HG03139 (cell line): Measurements from ENCODE around the gene JPT1.
"Not testable (repeated sequence)": the region's sequence is repeated elsewhere in the genome, so short reads cannot be mapped to it uniquely, and the experiment has no call there.

Experiments
- ATAC-seq: cut with Tn5 transposase; IDR thresholded peaks from one replicate; pipeline ENCODE4 v1.9.1; 2021; ENCODE audit not compliant: unreplicated experiment

JPT1 gene

GRCh38 chr17:75159196-75160031 is 5.1 kb upstream of the JPT1 start:
- ATAC-seq, result no peak

- not testable (repeated sequence) for ATAC-seq
These were observed 4.2 kb upstream of the JPT1 start for GRCh38 chr17:75158480-75158879.

DNA sequence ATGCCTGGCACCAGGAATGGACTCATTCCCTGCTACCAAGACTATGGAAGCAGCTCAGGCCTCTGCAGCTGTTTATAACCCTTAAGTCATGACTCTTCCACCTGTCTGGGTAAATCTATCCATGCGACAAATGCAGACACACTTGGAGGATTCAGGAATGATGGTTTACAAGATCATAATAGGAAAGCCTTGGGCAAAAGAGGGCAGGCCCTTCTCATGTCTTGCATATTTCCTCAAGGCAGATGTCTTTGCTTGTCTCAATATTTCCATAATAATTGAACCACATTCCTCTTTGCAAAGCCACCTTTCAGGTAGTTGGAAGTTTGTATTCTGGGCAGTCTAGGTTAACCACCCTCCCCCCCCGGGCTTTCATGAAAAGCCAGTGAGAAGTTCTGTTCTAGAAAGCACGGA is 884 bp upstream of the JPT1 start:
- no peak for ATAC-seq

- ATAC-seq, result peak; percentile 2
These were observed 525 bp downstream of the JPT1 start for GRCh38 chr17:75153780-75154194.

DNA sequence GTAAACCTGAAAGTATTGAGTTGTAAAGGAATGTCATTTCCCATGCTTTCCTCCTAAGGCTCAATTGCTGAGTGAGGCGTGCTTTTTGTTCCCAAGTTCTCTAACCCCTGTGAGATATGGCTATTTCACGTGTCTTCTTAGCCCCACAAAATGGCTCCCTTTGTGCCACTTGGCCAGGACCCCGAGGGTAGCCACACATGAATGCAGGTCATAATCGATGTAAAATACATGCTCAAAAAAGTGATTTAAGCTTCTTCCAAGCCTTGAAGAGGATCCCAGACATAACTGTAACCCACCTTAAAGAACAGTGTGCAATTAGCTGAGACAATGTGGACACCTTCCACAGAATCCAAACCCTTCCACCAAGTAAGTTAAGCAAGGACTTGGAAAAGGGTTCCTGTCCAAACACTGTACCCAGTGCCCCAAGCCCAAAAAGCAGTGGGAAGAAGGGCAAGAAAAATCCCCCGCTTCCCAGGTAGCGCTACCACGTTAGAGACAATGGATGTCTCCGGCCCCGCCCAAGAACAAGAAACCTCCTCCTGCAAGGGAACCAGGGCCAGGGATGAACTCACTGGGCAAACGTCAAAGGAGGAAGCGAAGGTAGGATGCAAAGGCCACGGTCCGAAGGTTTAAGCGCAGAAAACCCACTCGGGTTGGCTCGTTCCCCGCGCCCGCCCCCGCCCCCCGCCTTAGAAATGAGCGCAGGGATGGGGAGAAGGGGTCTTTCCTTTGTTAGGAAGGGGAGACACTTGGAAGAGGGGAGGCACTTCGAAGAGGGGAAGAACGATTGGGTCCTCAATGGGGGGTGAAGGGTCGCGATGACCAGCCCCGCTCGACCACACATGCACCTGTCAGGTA is 1.2 kb downstream of the JPT1 start:
- ATAC-seq, result no peak

- ATAC-seq, result no peak
These were observed 1.8 kb downstream of the JPT1 start for GRCh38 chr17:75152523-75152921.

- no peak for ATAC-seq
These were observed 2.4 kb downstream of the JPT1 start for GRCh38 chr17:75151930-75152329.

- ATAC-seq, result no peak
These were observed 6.3 kb downstream of the JPT1 start for GRCh38 chr17:75147878-75148546.

- ATAC-seq, result no peak
These were observed 7.7 kb downstream of the JPT1 start for GRCh38 chr17:75146592-75146991.

GRCh38 chr17:75144816-75145512 is 9.3 kb downstream of the JPT1 start:
- no peak for ATAC-seq

GRCh38 chr17:75142236-75142971 is 11.9 kb downstream of the JPT1 start:
- ATAC-seq, result no peak

DNA sequence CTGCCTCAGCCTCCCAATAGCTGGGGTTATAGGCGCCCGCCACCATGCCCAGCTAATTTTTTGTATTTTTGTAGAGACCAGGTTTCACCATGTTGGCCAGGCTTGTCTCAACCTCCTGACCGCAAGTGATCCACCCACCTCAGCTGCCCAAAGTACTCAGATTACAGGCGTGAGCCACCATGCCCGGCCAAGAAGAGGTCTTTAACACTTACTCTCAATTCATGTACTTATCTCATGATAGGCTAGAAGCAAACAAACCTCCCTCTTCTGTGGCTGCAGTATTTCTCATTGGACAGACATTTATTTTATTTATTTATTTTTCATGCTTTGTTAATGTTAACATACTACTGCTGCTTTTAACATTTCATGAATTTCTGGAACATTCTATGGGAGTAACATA is 15.8 kb downstream of the JPT1 start:
- ATAC-seq, result no peak

GRCh38 chr17:75137762-75138161 is 16.6 kb downstream of the JPT1 start:
- not testable (repeated sequence) for ATAC-seq

- no peak for ATAC-seq
These were observed 18.4 kb downstream of the JPT1 start for GRCh38 chr17:75135946-75136345.

DNA sequence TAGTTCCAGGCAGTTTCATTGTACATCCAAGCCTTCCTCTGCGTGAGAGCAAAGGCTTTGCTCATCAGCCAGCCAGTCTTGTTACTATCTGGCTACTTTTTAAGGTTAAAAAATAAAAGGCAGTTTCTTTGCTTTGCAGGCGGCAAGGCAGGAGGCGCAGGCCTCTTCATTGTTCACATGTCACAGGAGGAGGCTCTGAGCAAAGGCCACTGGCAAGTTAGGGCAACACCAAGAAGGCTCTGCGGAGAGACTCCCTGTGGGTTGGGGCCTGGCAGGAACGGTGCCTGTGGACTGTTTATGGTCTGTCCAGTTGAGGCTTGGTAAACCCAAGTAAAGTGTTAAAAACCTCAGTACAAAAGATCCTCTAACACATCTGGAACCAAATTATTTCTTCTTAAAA is 18.9 kb downstream of the JPT1 start:
- ATAC-seq, result no peak

DNA sequence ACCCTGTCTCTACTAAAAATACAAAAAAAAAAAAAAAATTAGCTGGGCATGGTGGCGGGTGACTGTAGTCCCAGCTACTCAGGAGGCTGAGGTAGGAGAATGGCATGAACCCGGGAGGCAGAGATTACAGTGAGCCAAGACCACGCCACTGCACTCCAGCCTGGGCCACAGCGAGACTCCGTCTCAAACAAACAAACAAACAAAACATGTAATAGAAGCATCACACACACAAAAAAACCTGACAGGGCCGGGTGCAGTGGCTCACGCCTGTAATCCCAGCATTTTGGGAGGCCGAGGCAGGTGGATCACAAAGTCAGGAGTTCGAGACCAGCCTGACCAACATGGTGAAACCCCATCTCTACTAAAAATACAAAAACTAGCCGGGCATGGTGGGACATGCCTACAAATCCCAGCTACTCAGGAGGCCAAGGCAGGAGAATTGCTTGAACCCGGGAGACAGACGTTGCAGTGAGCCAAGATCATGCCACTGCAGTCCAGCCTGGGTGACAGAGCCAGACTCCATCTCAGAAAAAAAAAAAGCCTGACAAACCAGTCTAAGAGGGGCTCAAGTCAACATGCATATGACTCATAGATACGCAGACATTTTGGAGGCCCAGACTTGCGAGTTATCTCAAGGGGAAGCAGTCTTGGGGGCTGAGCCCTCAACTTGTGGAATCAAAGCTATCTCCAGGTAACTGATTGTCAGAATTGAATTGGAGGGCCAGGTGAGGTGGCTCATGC is 20.5 kb downstream of the JPT1 start:
- ATAC-seq, result not testable (repeated sequence)

- no peak for ATAC-seq
These were observed 21.3 kb downstream of the JPT1 start for GRCh38 chr17:75133001-75133400.

DNA sequence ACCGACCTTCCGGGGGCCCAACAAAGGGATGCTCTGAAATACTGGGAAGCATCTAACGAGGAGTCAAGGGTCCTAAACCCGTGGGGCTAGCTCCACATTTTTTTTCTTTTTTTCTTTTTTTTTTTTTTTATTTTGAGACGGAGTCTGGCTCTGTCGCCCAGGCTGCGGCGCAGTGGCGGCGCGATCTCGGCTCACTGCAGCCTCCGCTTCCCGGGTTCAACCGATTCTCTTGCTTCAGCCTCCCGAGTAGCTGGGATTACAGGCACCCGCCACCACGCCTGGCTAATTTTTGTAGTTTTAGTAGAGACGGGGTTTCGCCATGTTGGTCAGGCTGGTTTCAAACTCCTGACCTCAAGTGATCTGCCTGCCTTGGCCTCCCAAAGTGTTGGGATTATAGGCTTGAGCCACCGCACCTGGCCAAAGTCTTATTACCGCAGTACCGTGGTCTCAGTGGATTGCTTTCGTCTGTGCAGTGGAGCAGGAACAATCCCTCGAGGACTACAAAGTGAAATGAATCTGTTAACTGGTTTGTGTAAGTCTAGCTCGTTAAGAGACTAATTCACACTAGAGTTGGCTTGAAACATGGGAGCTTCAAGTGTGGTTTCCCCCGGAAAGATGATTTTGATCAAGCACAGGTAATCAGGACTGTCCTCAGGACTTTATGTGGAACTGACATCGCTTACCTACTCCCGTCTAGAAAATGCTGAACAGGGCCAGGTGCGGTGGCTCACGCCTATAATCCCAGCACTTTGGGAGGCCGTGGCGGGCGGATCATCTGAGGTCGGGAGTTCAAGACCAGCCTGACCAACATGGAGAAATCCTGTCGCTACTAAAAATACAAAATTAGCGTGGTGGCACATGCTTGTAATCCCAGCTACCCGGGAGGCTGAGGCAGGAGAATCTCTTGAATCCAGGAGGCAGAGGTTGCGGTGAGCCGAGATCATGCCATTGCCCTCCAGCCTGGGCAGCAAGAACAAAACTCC is 22.0 kb downstream of the JPT1 start:
- not testable (repeated sequence) for ATAC-seq
